ENCODE data around the gene PRKAG3. TPM values are rescaled to one million over a fixed set of nuclear protein-coding genes. Genes with fewer than 3 reads are reported as not detected.

The PRKAG3 gene
- total and polyA plus RNA-seq, 4 donors = 0.01 TPM; not detected in 3

DNA sequence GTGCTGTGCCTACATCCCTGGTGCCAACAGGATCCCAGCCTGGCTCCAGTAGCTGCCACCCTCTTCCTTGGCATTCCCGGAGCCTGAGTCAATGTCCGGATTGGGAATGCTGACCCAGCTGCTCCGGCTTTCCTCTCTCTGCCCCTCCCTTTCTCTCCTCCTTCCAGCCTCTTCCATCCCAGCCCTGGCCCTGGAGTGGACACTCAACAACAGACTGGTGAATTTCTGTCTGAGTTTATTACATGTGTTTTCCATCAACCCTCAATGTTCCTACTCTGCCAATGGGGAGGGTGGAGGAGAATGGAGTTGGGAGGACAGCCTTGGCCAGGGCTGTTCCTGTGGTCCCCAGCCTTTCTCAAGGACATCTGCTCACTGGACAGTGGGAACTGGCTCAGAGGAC, 917 bp upstream of the PRKAG3 start:
- no peak for ATAC-seq (ENCODE audit: insufficient read depth, low FRiP score)
- Histone ChIP-seq H3K4me3 (no peak overlapping the region), H3K9me3 (ENCODE audit: control insufficient read depth in 4 of 4, insufficient read depth in 3 of 4, low read length in 3 of 4) (peaks cover 0 to 5% (median 0%) of the 10 kb centered on the region in 4 donors), H3K27me3 (ENCODE audit: control insufficient read depth in 3 of 3, insufficient read depth in 3 of 3, low read length in 2 of 3) (peaks cover 0 to 5% (median 5%) of the 10 kb centered on the region in 3 donors), H3K9ac (ENCODE audit: insufficient read depth in 1 of 2, low read length in 2 of 2) (no peak overlapping the region), H3K27ac (ENCODE audit: low read depth in 1 of 2, low read length in 1 of 2) (no peak overlapping the region), H3K36me3 (ENCODE audit: control insufficient read depth in 4 of 4, insufficient read depth in 4 of 4, low read length in 4 of 4) (no peaks in the 10 kb centered on the region), H3K4me1 (ENCODE audit: control insufficient read depth in 5 of 5, insufficient read depth in 5 of 5, low read length in 5 of 5) (peaks cover 0 to 7% (median 0%) of the 10 kb centered on the region in 5 donors)
- no peak for TF ChIP-seq CTCF (IDR thresholded peaks at IDR 0.05; ENCODE audit: control extremely low read depth, extremely low read depth)
- no peak for DNase-seq
- 68 to 75% methylated on average over 3 of the region's 3 CpGs for WGBS, 2 donors

- DNase-seq = no peak
Measured at GRCh38 chr2:218832081-218832480, 478 bp upstream of the PRKAG3 start.

DNA sequence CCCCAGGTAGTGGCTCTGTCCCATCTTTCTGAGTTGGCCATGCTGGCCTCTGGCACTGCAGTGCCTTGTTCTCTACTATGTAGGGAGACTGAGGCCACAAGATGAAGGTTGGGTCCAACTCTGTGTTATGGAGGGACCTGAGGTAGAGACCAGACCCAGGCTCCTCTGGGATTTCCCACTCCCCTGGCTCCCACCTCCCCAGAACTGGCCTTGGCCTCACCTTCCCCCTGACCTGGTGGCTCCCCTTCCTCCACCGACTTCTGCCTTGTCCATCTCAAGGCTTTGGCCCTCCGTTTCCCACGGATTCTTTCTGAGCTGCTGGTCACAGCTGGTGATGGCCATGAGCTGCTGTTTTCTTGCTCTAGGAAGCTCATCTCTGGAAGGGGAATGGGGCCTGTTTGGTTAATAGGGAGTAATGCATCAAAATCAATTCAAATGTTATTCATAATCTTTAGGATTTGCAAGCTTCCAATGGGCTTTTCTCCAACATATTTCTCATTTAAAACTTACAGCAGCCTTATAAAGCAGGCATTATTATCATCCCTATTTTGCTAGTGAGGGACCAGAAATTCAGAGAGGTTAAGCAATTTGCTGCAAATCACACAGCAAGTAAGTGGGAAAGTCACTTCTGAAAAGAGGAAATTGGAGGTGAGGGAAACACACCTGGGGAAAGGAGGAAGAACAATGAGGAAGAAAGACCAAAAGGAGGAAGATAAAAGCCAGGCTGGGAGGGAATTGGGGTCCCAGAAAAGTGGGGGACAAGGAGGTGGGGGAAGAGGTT, 887 bp downstream of the PRKAG3 start:
- no peak overlapping the region for H3K27ac ChIP-seq (ENCODE audit: low read depth in 1 of 2, low read length in 1 of 2)
- peaks cover 0 to 5% (median 5%) of the 10 kb centered on the region in 3 donors for H3K27me3 ChIP-seq (ENCODE audit: control insufficient read depth in 3 of 3, insufficient read depth in 3 of 3, low read length in 2 of 3)
- ATAC-seq (ENCODE audit: insufficient read depth, low FRiP score) (no peak), DNase-seq (no peak)
- no peaks in the 10 kb centered on the region for H3K36me3 ChIP-seq (ENCODE audit: control insufficient read depth in 4 of 4, insufficient read depth in 4 of 4, low read length in 4 of 4)
- no peaks in the 10 kb centered on the region for H3K9me3 ChIP-seq (ENCODE audit: control insufficient read depth in 4 of 4, insufficient read depth in 3 of 4, low read length in 3 of 4)
- H3K9ac ChIP-seq (ENCODE audit: insufficient read depth in 1 of 2, low read length in 2 of 2) = no peak overlapping the region
- 88% methylated on average over 3 of the region's 3 CpGs for WGBS, 2 donors
- H3K4me3 ChIP-seq = no peak overlapping the region
- peaks cover 0 to 7% (median 0%) of the 10 kb centered on the region in 5 donors for H3K4me1 ChIP-seq (ENCODE audit: control insufficient read depth in 5 of 5, insufficient read depth in 5 of 5, low read length in 5 of 5)
- no peak for TF ChIP-seq CTCF (IDR thresholded peaks at IDR 0.05; ENCODE audit: control extremely low read depth, extremely low read depth)

More at GRCh38 chr2:218832081-218832480, 478 bp upstream of the PRKAG3 start:
- H3K27me3 ChIP-seq (ENCODE audit: control insufficient read depth in 3 of 3, insufficient read depth in 3 of 3, low read length in 2 of 3) = peaks cover 0 to 5% (median 5%) of the 10 kb centered on the region in 3 donors
- peaks cover 0 to 7% (median 0%) of the 10 kb centered on the region in 5 donors for H3K4me1 ChIP-seq (ENCODE audit: control insufficient read depth in 5 of 5, insufficient read depth in 5 of 5, low read length in 5 of 5)
- no peak overlapping the region for H3K27ac ChIP-seq (ENCODE audit: low read depth in 1 of 2, low read length in 1 of 2)
- no peak overlapping the region for H3K9ac ChIP-seq (ENCODE audit: insufficient read depth in 1 of 2, low read length in 2 of 2)
- no peak for TF ChIP-seq CTCF (IDR thresholded peaks at IDR 0.05; ENCODE audit: control extremely low read depth, extremely low read depth)
- WGBS, 2 donors = 82 to 92% methylated on average over 3 of the region's 3 CpGs
- H3K9me3 ChIP-seq (ENCODE audit: control insufficient read depth in 4 of 4, insufficient read depth in 3 of 4, low read length in 3 of 4) = peaks cover 0 to 1% (median 0%) of the 10 kb centered on the region in 4 donors
- no peak overlapping the region for H3K4me3 ChIP-seq
- no peaks in the 10 kb centered on the region for H3K36me3 ChIP-seq (ENCODE audit: control insufficient read depth in 4 of 4, insufficient read depth in 4 of 4, low read length in 4 of 4)
- ATAC-seq (ENCODE audit: insufficient read depth, low FRiP score) = no peak
